GM12873 (cell line): ENCODE data around the gene GPR87.

ENCODE experiments used
- CTCF ChIP-seq: IDR thresholded peaks from 2 replicates; pipeline ENCODE4 v1.5.1; 2012; ENCODE audit warnings: low read depth, mild to moderate bottlenecking, moderate library complexity, low read length, control low read depth; ENCODE audit not compliant: insufficient read depth; ENCODE audit errors: missing control alignments

GPR87 gene

DNA sequence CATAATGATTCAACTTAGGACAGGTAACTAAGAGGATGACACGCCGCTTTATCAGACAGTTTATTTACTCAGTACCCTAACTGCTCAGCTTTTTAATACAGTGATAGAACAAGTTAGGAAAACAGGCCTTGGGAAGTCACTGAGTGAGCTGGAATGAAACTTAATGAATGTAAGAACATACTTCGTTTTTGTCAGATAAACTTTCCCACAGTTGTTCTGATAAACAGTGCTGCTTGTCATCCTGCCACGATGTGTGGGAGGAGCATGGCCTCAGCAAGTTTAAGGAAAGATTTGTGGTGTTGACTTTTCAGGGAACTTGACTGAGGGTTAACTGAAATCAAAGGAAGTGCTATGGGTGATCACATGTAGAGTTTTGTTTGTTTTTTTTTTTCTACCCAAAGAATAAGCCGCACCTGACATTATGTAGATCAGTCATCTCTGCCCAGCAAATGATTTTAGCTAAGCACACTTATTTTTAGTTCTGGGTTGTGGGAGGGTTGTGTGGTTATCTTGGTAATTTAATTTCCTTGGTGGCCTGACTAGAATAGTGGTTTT lies 32.6 kb downstream of the GPR87 start:
- TF ChIP-seq CTCF, result no peak

DNA sequence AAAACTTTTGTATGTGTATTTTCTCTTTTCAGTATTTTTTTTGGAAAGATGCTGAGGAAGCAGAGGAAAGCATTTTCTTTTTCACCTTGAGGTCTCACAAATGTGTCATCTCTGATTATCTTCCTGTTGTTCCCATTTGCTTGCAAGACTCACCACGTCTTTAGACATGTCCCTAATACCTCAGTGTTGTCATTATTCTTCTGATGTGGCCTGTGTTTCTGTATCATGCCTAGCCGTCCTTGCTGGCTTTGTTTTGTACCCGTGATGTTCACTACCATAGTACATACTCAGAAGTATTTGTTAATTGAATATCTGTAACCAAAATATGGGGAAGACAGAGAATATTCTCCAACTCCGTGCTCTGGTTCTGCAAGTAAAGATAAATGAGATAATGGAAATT lies 33.2 kb downstream of the GPR87 start:
- no peak for TF ChIP-seq CTCF

GRCh38 chr3:151282921-151283320 lies 33.7 kb downstream of the GPR87 start:
- peak; percentile 51 for TF ChIP-seq CTCF

DNA sequence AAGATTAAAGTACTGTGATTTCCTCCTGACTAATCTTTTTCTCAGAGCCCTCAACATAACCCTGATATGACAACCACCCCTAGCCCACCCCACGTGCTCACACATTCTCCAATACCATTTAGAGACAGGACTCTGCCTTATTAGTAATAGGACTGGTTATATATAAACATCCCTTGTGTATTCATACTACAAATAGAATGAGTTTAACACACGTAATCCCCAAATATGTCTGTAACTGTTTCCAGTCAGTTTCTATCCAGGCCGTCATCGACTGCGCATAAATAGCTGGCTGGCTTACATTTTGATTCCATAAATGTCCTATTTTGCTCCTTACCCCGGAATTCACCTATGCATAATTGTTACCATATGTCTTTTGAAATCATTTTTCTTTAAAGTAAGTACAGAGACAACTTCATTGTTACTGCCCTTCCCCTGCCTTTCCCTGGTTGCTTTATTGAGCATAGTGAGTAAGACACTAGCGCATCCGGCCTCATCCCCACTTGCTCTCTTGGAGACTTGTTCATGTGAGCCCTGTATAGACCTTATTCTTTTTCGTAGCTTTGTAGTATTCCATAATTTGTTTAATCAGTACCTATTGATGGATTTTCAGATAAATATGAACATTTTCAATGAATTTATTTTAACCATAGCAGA lies 34.8 kb downstream of the GPR87 start:
- no peak for TF ChIP-seq CTCF

- TF ChIP-seq CTCF, result no peak
Observed at GRCh38 chr3:151278230-151278629, 38.4 kb downstream of the GPR87 start, which contains the start of gene P2RY14. TSS of gene P2RY14 (minus strand) at chr3:151278542. CDS start at chr3:151214316, 64,226 bp downstream.

DNA sequence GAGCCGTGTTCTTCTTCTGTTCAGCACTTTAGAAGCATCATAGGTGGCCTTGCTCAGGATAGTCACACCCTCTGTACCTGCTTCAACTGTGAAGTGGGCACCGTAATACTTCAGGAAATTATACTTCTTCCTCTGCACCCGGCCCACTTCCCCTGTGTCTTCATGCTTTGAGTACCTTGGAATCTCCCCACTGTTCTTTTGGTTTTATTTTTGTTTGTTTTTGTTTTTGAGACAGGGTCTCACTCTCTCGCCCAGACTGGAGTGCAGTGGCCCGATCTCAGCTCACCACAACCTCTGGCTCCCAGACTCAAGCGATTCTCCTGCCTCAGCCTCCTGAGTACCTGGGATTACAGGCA lies 40.0 kb downstream of the GPR87 start:
- TF ChIP-seq CTCF, result no peak

GRCh38 chr3:151276038-151276686 lies 40.5 kb downstream of the GPR87 start:
- no peak for TF ChIP-seq CTCF
